ENCODE measurements around the gene CXCR4.

The CXCR4 gene

DNA sequence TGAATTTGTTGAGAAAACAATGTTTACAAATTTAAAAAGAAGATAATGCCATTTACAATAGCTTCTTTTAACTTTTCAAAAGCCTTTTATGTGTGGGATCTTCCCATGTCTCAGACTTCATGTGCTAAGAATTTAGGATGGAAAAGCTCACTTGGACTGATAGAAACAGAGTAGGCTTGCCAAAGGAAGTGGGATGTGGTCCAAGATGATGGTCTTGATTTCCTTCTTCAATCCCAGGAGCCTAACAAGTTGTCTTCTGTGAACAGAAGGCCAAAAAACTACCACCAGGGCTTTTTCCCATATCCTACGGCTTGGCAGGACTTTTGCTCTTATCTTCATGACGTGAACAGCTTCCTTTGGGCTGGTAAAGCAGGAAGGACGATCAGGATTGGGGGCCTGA lies 9.5 kb downstream of the CXCR4 start:
- Histone ChIP-seq H2AFZ (ENCODE audit: low read depth, low read length) (no peak overlapping the region), H3K27me3 (ENCODE audit: insufficient read depth, low read length, poor library complexity) (no peaks in the 10 kb centered on the region), H3K9me3 (ENCODE audit: insufficient read depth, low read length, severe bottlenecking) (no peaks in the 10 kb centered on the region), H3K36me3 (ENCODE audit: insufficient read depth, low read length) (peaks cover 7% of the 10 kb centered on the region), H3K9ac (ENCODE audit: low read depth, low read length) (no peak overlapping the region), H3K79me2 (ENCODE audit: insufficient read depth, low read length) (peaks cover 3% of the 10 kb centered on the region; the same call in 1 of the 2 replicates), H3K4me3 (ENCODE audit: low read depth in 1 of 2, low read length in 2 of 2) (no peak overlapping the region), H3K4me2 (ENCODE audit: insufficient read depth, low read length) (no peak overlapping the region), H4K20me1 (ENCODE audit: insufficient read depth, low read length) (peaks cover 17% of the 10 kb centered on the region), H3K4me1 (ENCODE audit: insufficient read depth, low read length) (peaks cover 3% of the 10 kb centered on the region; the same call in 1 of the 2 replicates), H3K27ac (ENCODE audit: low read length) (no peak overlapping the region)
- TF ChIP-seq, protein P1, sequence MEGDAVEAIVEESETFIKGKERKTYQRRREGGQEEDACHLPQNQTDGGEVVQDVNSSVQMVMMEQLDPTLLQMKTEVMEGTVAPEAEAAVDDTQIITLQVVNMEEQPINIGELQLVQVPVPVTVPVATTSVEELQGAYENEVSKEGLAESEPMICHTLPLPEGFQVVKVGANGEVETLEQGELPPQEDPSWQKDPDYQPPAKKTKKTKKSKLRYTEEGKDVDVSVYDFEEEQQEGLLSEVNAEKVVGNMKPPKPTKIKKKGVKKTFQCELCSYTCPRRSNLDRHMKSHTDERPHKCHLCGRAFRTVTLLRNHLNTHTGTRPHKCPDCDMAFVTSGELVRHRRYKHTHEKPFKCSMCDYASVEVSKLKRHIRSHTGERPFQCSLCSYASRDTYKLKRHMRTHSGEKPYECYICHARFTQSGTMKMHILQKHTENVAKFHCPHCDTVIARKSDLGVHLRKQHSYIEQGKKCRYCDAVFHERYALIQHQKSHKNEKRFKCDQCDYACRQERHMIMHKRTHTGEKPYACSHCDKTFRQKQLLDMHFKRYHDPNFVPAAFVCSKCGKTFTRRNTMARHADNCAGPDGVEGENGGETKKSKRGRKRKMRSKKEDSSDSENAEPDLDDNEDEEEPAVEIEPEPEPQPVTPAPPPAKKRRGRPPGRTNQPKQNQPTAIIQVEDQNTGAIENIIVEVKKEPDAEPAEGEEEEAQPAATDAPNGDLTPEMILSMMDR (IDR thresholded peaks at IDR 0.05; ENCODE audit: borderline replicate concordance, extremely low read depth, low read length, poor library complexity, severe bottlenecking) = no peak
- no peak for TF ChIP-seq EZH2 (IDR thresholded peaks at IDR 0.05; ENCODE audit: borderline replicate concordance, low read depth, low read length, severe bottlenecking)
- no peak for ATAC-seq (ENCODE audit: insufficient read depth, low read depth)
- no peak for DNase-seq

DNA sequence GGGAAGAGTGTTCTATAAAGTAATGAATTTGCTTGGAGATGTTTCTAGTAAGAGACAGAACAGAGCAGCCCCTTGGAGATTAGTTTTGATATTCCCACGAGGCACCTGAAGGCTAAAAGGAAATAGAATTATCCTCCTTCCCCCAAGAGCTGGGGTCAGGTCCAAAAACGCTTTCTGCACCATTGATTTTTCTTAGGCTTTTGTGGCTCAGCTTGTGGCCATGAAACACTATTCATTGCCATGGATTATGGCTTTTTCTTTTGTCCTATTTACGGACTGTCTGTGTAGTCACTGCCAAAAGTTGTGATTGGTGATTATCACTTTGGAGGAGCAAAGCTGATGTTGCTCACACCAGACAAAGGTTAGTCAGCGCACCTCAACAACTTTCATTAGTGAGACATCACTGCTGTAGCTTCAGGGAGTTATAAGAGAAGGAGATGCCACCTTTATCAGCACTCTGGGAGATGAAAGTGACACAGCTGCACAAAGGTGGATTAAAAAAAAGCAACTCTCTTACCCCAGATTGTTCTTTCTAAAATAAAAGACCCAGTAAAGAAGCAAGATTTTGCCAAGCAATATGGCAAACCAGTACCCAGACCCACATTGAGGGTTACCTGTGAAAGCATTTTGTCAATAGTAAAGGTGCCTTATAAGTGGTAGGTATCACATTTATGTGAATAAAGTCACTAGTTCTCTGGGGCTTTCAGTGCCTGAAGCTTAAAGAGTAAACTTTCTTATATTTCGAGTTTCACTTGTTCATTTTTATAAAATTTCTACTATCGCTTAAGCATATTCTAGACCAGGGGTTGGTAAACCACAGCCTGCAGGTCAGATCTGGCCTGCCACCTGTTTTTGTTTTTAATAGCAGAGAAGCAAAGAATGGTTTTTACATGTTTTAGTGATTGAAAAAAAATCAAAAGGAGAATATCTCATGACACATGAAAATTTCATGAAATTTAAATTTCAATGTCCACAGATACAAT lies 10.6 kb downstream of the CXCR4 start:
- Histone ChIP-seq H3K36me3 (ENCODE audit: insufficient read depth, low read length) (no peaks in the 10 kb centered on the region), H3K4me1 (ENCODE audit: insufficient read depth, low read length) (no peaks in the 10 kb centered on the region), H3K4me3 (ENCODE audit: low read depth in 1 of 2, low read length in 2 of 2) (no peak overlapping the region), H3K27ac (ENCODE audit: low read length) (no peak overlapping the region), H3K9me3 (ENCODE audit: insufficient read depth, low read length, severe bottlenecking) (no peaks in the 10 kb centered on the region), H2AFZ (ENCODE audit: low read depth, low read length) (no peak overlapping the region), H3K4me2 (ENCODE audit: insufficient read depth, low read length) (no peak overlapping the region), H4K20me1 (ENCODE audit: insufficient read depth, low read length) (peaks cover 7% of the 10 kb centered on the region; the same call in 1 of the 2 replicates), H3K9ac (ENCODE audit: low read depth, low read length) (no peak overlapping the region), H3K79me2 (ENCODE audit: insufficient read depth, low read length) (no peaks in the 10 kb centered on the region), H3K27me3 (ENCODE audit: insufficient read depth, low read length, poor library complexity) (no peaks in the 10 kb centered on the region)
- no peak for TF ChIP-seq EZH2 (IDR thresholded peaks at IDR 0.05; ENCODE audit: borderline replicate concordance, low read depth, low read length, severe bottlenecking)
- TF ChIP-seq, protein P1 (IDR thresholded peaks at IDR 0.05; ENCODE audit: borderline replicate concordance, extremely low read depth, low read length, poor library complexity, severe bottlenecking) = no peak
- ATAC-seq (ENCODE audit: insufficient read depth, low read depth) = no peak
- DNase-seq = no peak

DNA sequence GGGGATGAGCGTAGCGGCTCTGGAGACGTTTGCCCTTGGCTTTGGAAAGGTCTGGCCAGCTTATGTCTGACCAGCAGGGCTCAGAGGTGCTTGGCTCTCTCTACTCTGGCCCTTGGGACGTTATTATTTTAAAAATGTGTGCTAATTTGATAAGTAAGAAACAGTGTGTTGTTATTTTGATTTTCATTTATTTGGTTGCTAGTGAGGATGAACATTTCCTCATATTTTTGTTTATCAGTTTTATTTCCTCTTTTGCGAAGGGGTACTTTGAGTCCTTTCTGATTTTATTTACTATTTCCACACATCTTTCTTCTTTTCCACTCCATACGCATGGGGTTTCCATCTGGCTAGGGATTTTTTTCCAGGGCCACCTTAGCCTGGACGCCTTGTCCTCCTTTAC lies 11.4 kb downstream of the CXCR4 start:
- no peak overlapping the region for H3K4me3 ChIP-seq (ENCODE audit: low read depth in 1 of 2, low read length in 2 of 2)
- no peak overlapping the region for H3K27ac ChIP-seq (ENCODE audit: low read length)
- H4K20me1 ChIP-seq (ENCODE audit: insufficient read depth, low read length) = 0 out of 2 replicates have a peak, but pooled peaks cover 1% of the 10 kb centered on the region
- H3K79me2 ChIP-seq (ENCODE audit: insufficient read depth, low read length) = no peaks in the 10 kb centered on the region
- no peak for ATAC-seq (ENCODE audit: insufficient read depth, low read depth)
- H3K4me1 ChIP-seq (ENCODE audit: insufficient read depth, low read length) = no peaks in the 10 kb centered on the region
- H3K9me3 ChIP-seq (ENCODE audit: insufficient read depth, low read length, severe bottlenecking) = no peaks in the 10 kb centered on the region
- H3K27me3 ChIP-seq (ENCODE audit: insufficient read depth, low read length, poor library complexity) = no peaks in the 10 kb centered on the region
- no peak overlapping the region for H2AFZ ChIP-seq (ENCODE audit: low read depth, low read length)
- H3K9ac ChIP-seq (ENCODE audit: low read depth, low read length) = no peak overlapping the region
- no peaks in the 10 kb centered on the region for H3K36me3 ChIP-seq (ENCODE audit: insufficient read depth, low read length)
- no peak overlapping the region for H3K4me2 ChIP-seq (ENCODE audit: insufficient read depth, low read length)
- DNase-seq = no peak
- TF ChIP-seq EZH2 (IDR thresholded peaks at IDR 0.05; ENCODE audit: borderline replicate concordance, low read depth, low read length, severe bottlenecking) = no peak
- TF ChIP-seq, protein P1 (IDR thresholded peaks at IDR 0.05; ENCODE audit: borderline replicate concordance, extremely low read depth, low read length, poor library complexity, severe bottlenecking) = no peak

Data from DND-41 (cell line).